ENCODE data around the gene FAU. TPM values are rescaled to one million over a fixed set of nuclear protein-coding genes. Genes with fewer than 3 reads are reported as not detected.

Gene FAU
- total and polyA plus RNA-seq, 2 of the 13 experiments (the other 11 are each of a cell fraction or from before 2014, with no cell fraction given), result 374 to 869 TPM

DNA sequence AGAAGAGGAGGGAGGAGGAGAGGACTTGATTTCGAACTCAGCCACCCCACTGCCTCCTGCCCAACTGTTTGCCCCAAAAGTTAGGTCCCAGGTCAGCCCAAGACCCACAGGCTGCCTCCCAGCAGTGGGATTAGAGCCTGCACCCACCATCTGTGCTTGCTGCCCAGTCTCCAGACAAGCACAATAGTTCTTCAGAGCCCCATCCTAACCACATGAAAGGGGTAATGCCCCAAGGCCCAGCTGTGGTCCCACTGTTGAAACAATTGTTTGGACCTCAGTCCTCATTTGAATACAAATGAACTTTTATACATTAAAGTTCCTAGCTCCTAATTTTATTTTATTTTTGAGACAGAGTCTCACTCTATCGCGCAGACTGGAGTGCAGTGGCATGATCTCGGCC lies 31.3 kb downstream of the FAU start:
- in situ Hi-C loops (cut with HindIII; ENCODE audit: extremely low pct_ligation_motif_present, low pct_unique_long_range_greater_than_20kb) (no loop called here), intact Hi-C loops (cut with micrococcal nuclease; ENCODE audit: unreplicated experiment) (no loop called here)
- TF ChIP-seq ZNF326 (CRISPR knock-in tag; IDR thresholded peaks at IDR 0.05; ENCODE audit: borderline replicate concordance) (no peak), ZBTB7A (CRISPR knock-in tag; IDR thresholded peaks at IDR 0.05) (no peak), KDM1A (CRISPR knock-in tag; IDR thresholded peaks at IDR 0.05) (no peak), ZFAT (CRISPR knock-in tag; conservative IDR thresholded peaks at IDR 0.05) (no peak), IKZF4 (CRISPR knock-in tag; IDR thresholded peaks at IDR 0.05; ENCODE audit: borderline replicate concordance, low read depth, not compliant biosample characterization) (no peak), ZNF142 (CRISPR knock-in tag; IDR thresholded peaks at IDR 0.05) (no peak), YY1 (IDR thresholded peaks at IDR 0.05; ENCODE audit: insufficient read depth, insufficient replicate concordance, low read depth, low read length) (no peak), ZNF598 (CRISPR knock-in tag; IDR thresholded peaks at IDR 0.05; ENCODE audit: borderline replicate concordance) (no peak), KAT8 (CRISPR knock-in tag; IDR thresholded peaks at IDR 0.05) (no peak), ZNF678 (CRISPR knock-in tag; IDR thresholded peaks at IDR 0.05) (no peak), NFYB (CRISPR knock-in tag; IDR thresholded peaks at IDR 0.05) (no peak), CENPX (CRISPR knock-in tag; IDR thresholded peaks at IDR 0.05) (no peak), KLF16 (CRISPR knock-in tag; IDR thresholded peaks at IDR 0.05) (no peak), ZSCAN30 (CRISPR knock-in tag; IDR thresholded peaks at IDR 0.05) (no peak), KDM2A (CRISPR knock-in tag; IDR thresholded peaks at IDR 0.05; ENCODE audit: borderline replicate concordance, low read depth) (no peak)
- WGBS (ENCODE audit: low lambda C conversion rate), result 89% methylated on average over 4 of the region's 4 CpGs
- H3K36me3 ChIP-seq (replicated peaks in 1 of 2; ENCODE audit: control insufficient read depth in 1 of 2, insufficient read depth in 2 of 2, low read length in 2 of 2), result peaks cover 13 to 18% of the 10 kb centered on the region in 2 experiments; a peak in 3 of 5 replicates
- no TSS peak for BruUV-seq (replicated peaks)
- H3K4me2 ChIP-seq (ENCODE audit: low read depth, low read length), result no peak overlapping the region
- no peak overlapping the region for H3K27ac ChIP-seq (ENCODE audit: extremely low read length, insufficient read depth, low read length)
- no peaks in the 10 kb centered on the region for H3K27me3 ChIP-seq (ENCODE audit: control insufficient read depth in 1 of 2, insufficient read depth in 2 of 2, low read length in 2 of 2)
- FAIRE-seq (no peak), ATAC-seq (no peak), DNase-seq (ENCODE audit: low spot score) (no peak)
- H3K79me2 ChIP-seq (ENCODE audit: insufficient read depth, low read length), result peaks cover 3% of the 10 kb centered on the region
- no peak overlapping the region for H2AFZ ChIP-seq (ENCODE audit: low read length)
- H3K9me3 ChIP-seq (ENCODE audit: low read length), result no peaks in the 10 kb centered on the region
- H4K20me1 ChIP-seq (ENCODE audit: insufficient read depth, low read length), result no peaks in the 10 kb centered on the region
- no peak overlapping the region for H3K4me3 ChIP-seq (replicated peaks in 1 of 3; ENCODE audit: insufficient read depth in 1 of 3, low read depth in 2 of 3, low read length in 3 of 3)
- POLR2A ChIA-PET, result interaction anchor here (0.7 to 1.8 kb wide), 2 partner anchors 21 to 57 kb away, joined by 3 to 9 read pairs; partner anchors contain the start of gene TM7SF2
- CTCF ChIA-PET (ENCODE audit: low intra/inter-chr PET ratio, low total read pairs), result no interaction called here
- no peak overlapping the region for H3K9ac ChIP-seq (ENCODE audit: insufficient read depth, low read depth, low read length)
- H3K4me1 ChIP-seq (ENCODE audit: insufficient read depth, low read length), result peaks cover 38% of the 10 kb centered on the region

All from HepG2 (cell line).